ENCODE data around the gene DOHH. TPM values are rescaled to one million over a fixed set of nuclear protein-coding genes. Genes with fewer than 3 reads are reported as not detected.

Gene DOHH
- total RNA-seq, 1 donor from 2014 or later, result 15.0 TPM

DNA sequence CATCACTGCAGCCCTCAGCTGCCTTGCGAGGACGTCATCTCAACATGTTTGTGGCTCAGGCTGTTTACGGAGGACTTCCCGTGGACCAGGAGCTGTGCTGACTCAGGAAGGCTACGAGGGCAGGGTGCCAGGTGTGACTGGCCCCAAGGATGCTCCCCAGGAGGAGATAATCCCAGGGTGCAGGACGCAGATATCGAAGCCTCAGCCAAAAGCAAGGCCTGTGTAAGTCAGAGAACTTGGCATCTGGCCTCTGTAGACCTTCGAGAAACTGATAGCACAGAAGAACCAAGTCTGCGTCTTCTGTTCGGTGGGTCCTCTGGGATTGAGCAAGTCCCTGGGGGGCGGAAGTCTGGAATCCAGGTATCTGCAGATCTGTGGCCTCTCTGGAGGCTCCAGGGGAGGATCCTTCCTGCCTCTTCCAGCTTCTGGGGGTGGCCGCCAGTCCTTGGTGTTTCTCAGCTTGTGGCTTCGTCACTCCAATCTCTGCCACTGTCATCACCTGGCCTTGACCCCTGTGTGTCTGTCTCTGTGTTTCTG is 2.6 kb upstream of the DOHH start:
- no peaks in the 10 kb centered on the region for H3K9me3 ChIP-seq
- no peaks in the 10 kb centered on the region for H3K27me3 ChIP-seq
- DNase-seq (ENCODE audit: extremely low spot score in 2 of 2), result no peak
- H3K4me1 ChIP-seq, result peaks cover 39% of the 10 kb centered on the region
- intact Hi-C loops (cut with DNase I), result no loop called here
- TF ChIP-seq POLR2A (IDR thresholded peaks at IDR 0.05), result no peak
- H3K36me3 ChIP-seq, result no peaks in the 10 kb centered on the region
- H3K4me3 ChIP-seq, result no peak overlapping the region
- H3K27ac ChIP-seq, result no peak overlapping the region

- TF ChIP-seq CTCF (IDR thresholded peaks at IDR 0.05) (no peak), POLR2AphosphoS5 (IDR thresholded peaks at IDR 0.05; ENCODE audit: insufficient read depth in 1 of 2, low read depth in 1 of 2) (no peak), POLR2A (IDR thresholded peaks at IDR 0.05) (no peak)
- peaks cover 26% of the 10 kb centered on the region for H3K4me1 ChIP-seq
- no peaks in the 10 kb centered on the region for H3K9me3 ChIP-seq
- intact Hi-C loops (cut with DNase I), result no loop called here
- H3K27me3 ChIP-seq, result no peaks in the 10 kb centered on the region
- no peaks in the 10 kb centered on the region for H3K36me3 ChIP-seq
- no peak overlapping the region for H3K4me3 ChIP-seq
- H3K27ac ChIP-seq, result no peak overlapping the region
- no peak for DNase-seq (ENCODE audit: extremely low spot score in 2 of 2)
Observed at GRCh38 chr19:3501780-3502179, 1.3 kb upstream of the DOHH start.

DNA sequence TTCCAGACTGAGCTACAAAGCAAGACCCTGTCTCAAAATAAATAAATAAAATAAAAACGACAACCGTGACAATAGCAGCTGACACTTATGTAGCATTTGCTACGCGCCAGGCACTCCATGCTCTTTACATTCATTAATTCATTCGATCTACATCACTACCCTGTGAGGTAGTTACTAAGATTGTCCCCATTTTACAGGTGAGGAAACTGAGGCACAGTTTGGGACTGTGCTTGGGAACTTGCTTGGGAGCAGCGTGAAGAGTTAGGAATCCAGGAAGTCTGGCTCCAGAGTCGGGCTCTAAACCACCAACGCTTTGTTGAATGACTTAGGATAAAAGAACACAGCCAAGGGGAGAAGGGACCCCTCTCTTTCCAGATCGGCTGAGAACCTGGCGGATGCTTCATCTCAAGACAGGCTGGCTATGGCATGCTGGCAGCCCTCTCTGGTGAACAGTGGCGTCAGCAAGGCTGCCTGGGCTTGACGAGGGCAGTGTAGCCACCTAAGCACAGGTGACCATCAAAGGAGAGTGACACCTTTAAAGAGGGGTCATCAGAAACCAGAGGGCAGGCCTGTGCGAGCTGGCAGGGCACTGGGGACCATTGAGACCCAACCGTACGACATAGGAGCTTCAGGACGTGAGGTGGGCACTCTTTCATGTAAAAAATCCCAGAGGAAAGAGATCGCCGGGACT is 591 bp downstream of the DOHH start:
- no peak for TF ChIP-seq CTCF (IDR thresholded peaks at IDR 0.05)
- DNase-seq (ENCODE audit: extremely low spot score in 2 of 2), result no peak
- H3K9me3 ChIP-seq, result no peaks in the 10 kb centered on the region
- no peaks in the 10 kb centered on the region for H3K27me3 ChIP-seq
- H3K36me3 ChIP-seq, result peaks cover 0 to 18% of the 10 kb centered on the region in 2 donors
- intact Hi-C loops (cut with DNase I), result no loop called here
- peaks cover 16% of the 10 kb centered on the region for H3K4me1 ChIP-seq
- peak overlapping the region; percentile 93 for H3K27ac ChIP-seq
- peak overlapping the region; percentile 80 to 96 for H3K4me3 ChIP-seq

DNA sequence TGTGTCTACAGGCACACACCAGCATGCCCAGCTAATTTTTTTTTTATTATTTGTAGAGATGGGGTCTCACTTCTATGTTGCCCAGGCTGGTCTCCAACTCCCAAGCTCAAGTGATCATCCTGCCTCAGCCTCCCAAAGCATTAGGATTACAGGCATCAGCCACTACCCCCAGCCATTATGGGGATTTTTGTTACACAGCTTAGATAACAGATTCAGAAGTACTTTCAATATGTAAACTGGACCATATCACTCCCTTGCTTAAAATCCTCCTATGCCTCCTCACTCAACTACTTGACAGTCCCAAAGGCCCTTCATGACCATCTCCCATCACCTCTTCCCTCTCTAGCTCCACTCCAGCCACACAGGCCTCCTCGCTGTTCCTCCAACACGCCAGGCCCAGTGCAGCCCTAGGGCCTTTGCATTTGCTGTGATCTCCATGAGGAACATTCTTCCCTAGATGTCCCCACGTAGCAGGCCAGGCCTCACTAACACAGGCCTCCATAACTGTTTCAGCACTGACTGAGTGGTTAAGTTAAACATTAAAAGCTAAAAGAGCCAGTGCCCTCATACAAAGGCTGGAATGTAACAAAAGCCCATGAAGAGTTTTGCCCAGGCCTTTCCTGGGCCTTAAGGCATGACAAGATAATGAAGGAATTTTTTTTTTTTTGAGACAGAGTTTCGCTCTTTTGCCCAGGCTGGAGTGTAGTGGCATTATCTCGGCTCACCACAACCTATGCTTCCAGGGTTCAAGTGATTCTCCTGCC is 2.5 kb downstream of the DOHH start:
- TF ChIP-seq POLR2A (IDR thresholded peaks at IDR 0.05), result no peak
- TF ChIP-seq POLR2AphosphoS5 (IDR thresholded peaks at IDR 0.05; ENCODE audit: insufficient read depth in 1 of 2, low read depth in 1 of 2), result no peak
- TF ChIP-seq CTCF (IDR thresholded peaks at IDR 0.05), result no peak
- no peaks in the 10 kb centered on the region for H3K27me3 ChIP-seq
- peaks cover 0 to 29% of the 10 kb centered on the region in 2 donors for H3K36me3 ChIP-seq
- no peak for DNase-seq (ENCODE audit: extremely low spot score in 2 of 2)
- no peak overlapping the region for H3K27ac ChIP-seq
- peaks cover 15% of the 10 kb centered on the region for H3K4me1 ChIP-seq
- no peak overlapping the region for H3K4me3 ChIP-seq
- intact Hi-C loops (cut with DNase I), result no loop called here
- no peaks in the 10 kb centered on the region for H3K9me3 ChIP-seq

GRCh38 chr19:3496392-3497273 is 3.8 kb downstream of the DOHH start:
- Histone ChIP-seq H3K9me3 (no peaks in the 10 kb centered on the region), H3K27ac (no peak overlapping the region), H3K4me1 (peaks cover 15% of the 10 kb centered on the region), H3K4me3 (no peak overlapping the region), H3K27me3 (no peaks in the 10 kb centered on the region), H3K36me3 (peaks cover 0 to 34% of the 10 kb centered on the region in 2 donors)
- intact Hi-C loops (cut with DNase I), result no loop called here
- DNase-seq (ENCODE audit: extremely low spot score in 2 of 2), result no peak
- TF ChIP-seq POLR2A (IDR thresholded peaks at IDR 0.05), result no peak
- TF ChIP-seq CTCF (IDR thresholded peaks at IDR 0.05), result no peak
- no peak for TF ChIP-seq POLR2AphosphoS5 (IDR thresholded peaks at IDR 0.05; ENCODE audit: insufficient read depth in 1 of 2, low read depth in 1 of 2)

All from vagina (tissue), 2 donors.